CD14-positive monocyte (primary cell): Measurements from ENCODE around the gene CST7. TPM values are rescaled to one million over a fixed set of nuclear protein-coding genes. Genes with fewer than 3 reads are reported as not detected.

Source experiments
- DNase-seq, 3 donors: peaks; one replicate each; pipeline ENCODE4 v3.0.0-alpha.2; 2011 to 2022
- H2AFZ ChIP-seq: 2 replicates; pipeline ENCODE4 v1.6.0; 2012; ENCODE audit warnings: mild to moderate bottlenecking, low read depth, low read length, inconsistent platforms; ENCODE audit not compliant: insufficient read depth, poor library complexity, severe bottlenecking
- H3K27ac ChIP-seq, 2 donors: 1 replicate in 1 of 2; 2 replicates in 1 of 2; pipeline ENCODE4 v1.5.1; 2012 to 2013; ENCODE audit warnings: low read length in 2 of 2, control low read depth in 1 of 2, inconsistent platforms in 1 of 2, low read depth in 1 of 2, mild to moderate bottlenecking in 1 of 2
- H3K27me3 ChIP-seq, 2 donors: one replicate each; pipeline versions ENCODE4 v1.6.0 to v1.6.1; 2011 to 2013; ENCODE audit warnings: low read length in 2 of 2; ENCODE audit not compliant: control insufficient read depth in 2 of 2, insufficient read depth in 2 of 2
- H3K36me3 ChIP-seq, 2 donors: replicated peaks in 1 of 2; 1 replicate in 1 of 2; 2 replicates in 1 of 2; pipeline versions ENCODE4 v1.5.1 to v1.6.1; 2012 to 2013; ENCODE audit warnings: low read length in 2 of 2, control low read depth in 1 of 2, inconsistent platforms in 1 of 2, mild to moderate bottlenecking in 1 of 2; ENCODE audit not compliant: insufficient read depth in 2 of 2, control insufficient read depth in 1 of 2
- H3K4me1 ChIP-seq, 2 donors: 1 replicate in 1 of 2; 2 replicates in 1 of 2; pipeline versions ENCODE4 v1.5.1 to v1.6.1; 2012 to 2013; ENCODE audit warnings: low read length in 2 of 2, control low read depth in 1 of 2, inconsistent platforms in 1 of 2, mild to moderate bottlenecking in 1 of 2, moderate library complexity in 1 of 2; ENCODE audit not compliant: insufficient read depth in 2 of 2, control insufficient read depth in 1 of 2
- H3K4me2 ChIP-seq: replicated peaks from 2 replicates; pipeline ENCODE3; 2012; ENCODE audit warnings: low read length, moderate library complexity, mild to moderate bottlenecking; ENCODE audit not compliant: poor library complexity, severe bottlenecking; ENCODE audit errors: extremely low read depth
- H3K4me3 ChIP-seq, 3 experiments: fragments of 200-600 bp in 1 of 3; sonication (generic) in 1 of 3; replicated peaks in 1 of 3; 1 replicate in 2 of 3; 2 replicates in 1 of 3; pipeline ENCODE4 v1.5.1; 2011 to 2013; ENCODE audit warnings: low read length in 3 of 3, mild to moderate bottlenecking in 3 of 3, control low read depth in 2 of 3, low read depth in 2 of 3, inconsistent platforms in 1 of 3, moderate library complexity in 1 of 3
- H3K79me2 ChIP-seq: 2 replicates; pipeline ENCODE4 v1.6.0; 2012; ENCODE audit warnings: mild to moderate bottlenecking, control low read depth, inconsistent platforms, low read length, moderate library complexity; ENCODE audit not compliant: insufficient read depth
- H3K9ac ChIP-seq: 2 replicates; pipeline ENCODE4 v1.6.0; 2017; ENCODE audit warnings: low read length, mild to moderate bottlenecking; ENCODE audit not compliant: insufficient read depth, poor library complexity, severe bottlenecking
- H3K9me3 ChIP-seq, 2 donors: replicated peaks in 1 of 2; 1 replicate in 1 of 2; 2 replicates in 1 of 2; pipeline versions ENCODE4 v1.5.1 to v1.6.1; 2012 to 2013; ENCODE audit warnings: low read length in 2 of 2, control low read depth in 1 of 2; ENCODE audit not compliant: control insufficient read depth in 1 of 2, insufficient read depth in 1 of 2
- H4K20me1 ChIP-seq: 2 replicates; pipeline ENCODE4 v1.6.0; 2012; ENCODE audit warnings: mild to moderate bottlenecking, low read length, control low read depth, moderate library complexity; ENCODE audit not compliant: insufficient read depth
- H3K27ac Mint-ChIP-seq, 7 donors: one replicate each; pipeline ENCODE4 v1.8.0; 2020; ENCODE audit warnings: mild to moderate bottlenecking in 7 of 7, mixed read lengths in 7 of 7, moderate library complexity in 6 of 7, inconsistent platforms in 2 of 7
- H3K27me3 Mint-ChIP-seq, 3 donors: one replicate each; pipeline ENCODE4 v1.8.0; 2021 to 2022; ENCODE audit warnings: low read depth in 3 of 3, mild to moderate bottlenecking in 3 of 3, mixed read lengths in 3 of 3, moderate library complexity in 3 of 3, inconsistent platforms in 1 of 3
- H3K36me3 Mint-ChIP-seq, 2 donors: one replicate each; pipeline ENCODE4 v1.8.0; 2020; ENCODE audit warnings: mixed read lengths in 2 of 2, inconsistent platforms in 1 of 2, mild to moderate bottlenecking in 1 of 2
- H3K4me1 Mint-ChIP-seq: one replicate; pipeline ENCODE4 v1.8.0; 2020; ENCODE audit warnings: mild to moderate bottlenecking, mixed read lengths
- H3K4me3 Mint-ChIP-seq, 2 donors: one replicate each; pipeline ENCODE4 v1.8.0; 2020; ENCODE audit warnings: mild to moderate bottlenecking in 2 of 2, mixed read lengths in 2 of 2, moderate library complexity in 1 of 2
- H3K9me3 Mint-ChIP-seq, 7 donors: one replicate each; pipeline ENCODE4 v1.8.0; 2020 to 2022; ENCODE audit warnings: mixed read lengths in 7 of 7, mild to moderate bottlenecking in 6 of 7, moderate library complexity in 6 of 7, inconsistent platforms in 2 of 7
- CTCF ChIP-seq: fragments of 200-600 bp; IDR thresholded peaks from one replicate; pipeline ENCODE4 v1.8.0; 2022; ENCODE audit warnings: antibody characterized with exemption, mild to moderate bottlenecking
- WGBS: methylation state at CpG from one replicate; pipeline ENCODE4 v1.1.5; 2013; ENCODE audit warnings: missing lambda C conversion rate; ENCODE audit not compliant: insufficient coverage; 5-methylcytosine and 5-hydroxymethylcytosine counted together
- intact Hi-C, 2 donors: fragments of 100-400 bp; cut with micrococcal nuclease; formaldehyde crosslinking; loops; one replicate each; pipeline versions ENCODE4 v1.15.0 to v1.15.1; 2023
- polyA plus RNA-seq, 3 donors: library from polyadenylated mRNA; depleted of rRNA in 1 of 3; unstranded in 2 of 3; stranded (reverse) in 1 of 3; fragments of 300-500 nt in 2 of 3; fragments of >200 nt in 1 of 3; fragmentation: Illumina TruSeq in 2 of 3; gene quantifications; 1 replicate in 2 of 3; 2 replicates in 1 of 3; pipeline ENCODE4 v1.2.3, GENCODE V29; 2012 to 2021

Gene CST7
- polyA plus RNA-seq, 3 donors = 1.2 to 3.2 (median 1.8) TPM

GRCh38 chr20:24951536-24952083 is 2.5 kb downstream of the CST7 start:
- intact Hi-C loops = no loop called here
- Histone ChIP-seq H3K4me3 (peak overlapping the region in 1 of 3 experiments; percentile 12), H2AFZ (peak overlapping the region; percentile 37), H3K27me3 (no peaks in the 10 kb centered on the region), H3K79me2 (peaks cover 59% of the 10 kb centered on the region), H3K4me2 (peak overlapping the region; percentile 63), H3K9ac (peak overlapping the region; percentile 52), H3K36me3 (no peaks in the 10 kb centered on the region), H4K20me1 (no peaks in the 10 kb centered on the region), H3K4me1 (peaks cover 66 to 67% of the 10 kb centered on the region in 2 donors), H3K9me3 (no peaks in the 10 kb centered on the region), H3K27ac (peak overlapping the region in 1 of 2 donors; percentile 51)
- Mint-ChIP-seq H3K27ac (peak overlapping the region; percentile 45 to 83 (median 54)), H3K4me3 (peak overlapping the region; percentile 51 to 60), H3K36me3 (peaks cover 8 to 11% of the 10 kb centered on the region in 2 donors), H3K9me3 (peaks cover 9 to 14% (median 12%) of the 10 kb centered on the region in 7 donors), H3K27me3 (peaks cover 0 to 9% (median 2%) of the 10 kb centered on the region in 3 donors), H3K4me1 (peaks cover 82% of the 10 kb centered on the region)
- TF ChIP-seq CTCF = no peak
- 19% methylated on average over 8 of the region's 11 CpGs for WGBS
- peak in 1 of 3 donors; percentile 37 for DNase-seq

GRCh38 chr20:24952376-24953208 is 3.5 kb downstream of the CST7 start:
- intact Hi-C loops = no loop called here
- Histone ChIP-seq H3K9ac (peak overlapping the region; percentile 52), H3K4me3 (no peak overlapping the region), H3K4me2 (no peak overlapping the region), H3K9me3 (no peaks in the 10 kb centered on the region), H4K20me1 (no peaks in the 10 kb centered on the region), H3K27ac (peak overlapping the region; percentile 6 to 48), H3K27me3 (no peaks in the 10 kb centered on the region), H3K4me1 (peaks cover 66 to 67% of the 10 kb centered on the region in 2 donors), H3K79me2 (peaks cover 59% of the 10 kb centered on the region), H3K36me3 (peaks cover 4 to 5% of the 10 kb centered on the region in 2 donors), H2AFZ (no peak overlapping the region)
- peaks cover 0 to 9% (median 2%) of the 10 kb centered on the region in 3 donors for H3K27me3 Mint-ChIP-seq
- H3K27ac Mint-ChIP-seq = peak overlapping the region in 5 of 7 donors; percentile 45 to 88 (median 64)
- H3K36me3 Mint-ChIP-seq = peaks cover 7 to 17% of the 10 kb centered on the region in 2 donors
- TF ChIP-seq CTCF = no peak
- 75% methylated on average over 5 of the region's 12 CpGs for WGBS
- H3K9me3 Mint-ChIP-seq = peaks cover 1 to 6% (median 3%) of the 10 kb centered on the region in 7 donors
- peaks cover 82% of the 10 kb centered on the region for H3K4me1 Mint-ChIP-seq
- H3K4me3 Mint-ChIP-seq = no peak overlapping the region
- DNase-seq = no peak
